Measurements from ENCODE around the gene DNAAF5.

Gene DNAAF5

DNA sequence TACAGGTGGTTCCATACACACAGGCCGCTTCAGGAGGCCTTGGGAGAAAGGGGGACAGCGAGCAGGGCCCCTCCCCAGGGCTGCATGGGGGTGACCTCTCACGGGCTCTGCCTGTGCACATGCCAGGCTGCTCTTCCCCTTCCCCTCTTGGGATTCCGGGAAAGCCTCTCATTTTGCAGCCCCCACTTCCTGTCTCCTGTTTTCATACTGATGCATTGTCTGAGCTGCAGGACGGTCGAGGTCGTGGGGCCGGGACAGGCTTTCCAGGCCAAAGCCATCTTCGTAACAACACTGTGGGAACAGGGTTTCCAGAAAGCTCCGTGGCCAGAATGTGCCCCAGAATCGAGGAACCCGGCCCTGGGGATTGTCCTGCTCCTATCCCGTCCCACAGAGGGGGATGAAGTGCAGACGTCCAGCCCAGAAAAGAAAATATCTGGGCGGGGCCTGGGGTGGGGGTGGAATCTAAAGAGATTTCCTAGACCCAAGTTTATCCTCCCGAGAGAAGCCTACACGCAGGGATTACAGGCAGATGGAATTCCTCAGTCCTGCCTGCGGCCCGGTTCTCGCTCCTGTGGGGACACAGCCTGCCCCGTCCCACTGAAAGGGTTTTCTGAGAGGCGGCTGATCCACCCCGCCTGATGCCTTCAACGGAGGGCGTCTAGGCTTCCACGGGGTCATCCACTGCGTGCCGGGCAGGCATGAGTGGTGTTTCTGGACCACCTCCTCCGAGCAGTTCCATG is 29.5 kb upstream of the DNAAF5 start:
- TF ChIP-seq POLR2A (IDR thresholded peaks at IDR 0.05; ENCODE audit: low read depth, low read length), result no peak
- no peak for DNase-seq (ENCODE audit: insufficient read length, low spot score)
- FAIRE-seq, result no peak

DNA sequence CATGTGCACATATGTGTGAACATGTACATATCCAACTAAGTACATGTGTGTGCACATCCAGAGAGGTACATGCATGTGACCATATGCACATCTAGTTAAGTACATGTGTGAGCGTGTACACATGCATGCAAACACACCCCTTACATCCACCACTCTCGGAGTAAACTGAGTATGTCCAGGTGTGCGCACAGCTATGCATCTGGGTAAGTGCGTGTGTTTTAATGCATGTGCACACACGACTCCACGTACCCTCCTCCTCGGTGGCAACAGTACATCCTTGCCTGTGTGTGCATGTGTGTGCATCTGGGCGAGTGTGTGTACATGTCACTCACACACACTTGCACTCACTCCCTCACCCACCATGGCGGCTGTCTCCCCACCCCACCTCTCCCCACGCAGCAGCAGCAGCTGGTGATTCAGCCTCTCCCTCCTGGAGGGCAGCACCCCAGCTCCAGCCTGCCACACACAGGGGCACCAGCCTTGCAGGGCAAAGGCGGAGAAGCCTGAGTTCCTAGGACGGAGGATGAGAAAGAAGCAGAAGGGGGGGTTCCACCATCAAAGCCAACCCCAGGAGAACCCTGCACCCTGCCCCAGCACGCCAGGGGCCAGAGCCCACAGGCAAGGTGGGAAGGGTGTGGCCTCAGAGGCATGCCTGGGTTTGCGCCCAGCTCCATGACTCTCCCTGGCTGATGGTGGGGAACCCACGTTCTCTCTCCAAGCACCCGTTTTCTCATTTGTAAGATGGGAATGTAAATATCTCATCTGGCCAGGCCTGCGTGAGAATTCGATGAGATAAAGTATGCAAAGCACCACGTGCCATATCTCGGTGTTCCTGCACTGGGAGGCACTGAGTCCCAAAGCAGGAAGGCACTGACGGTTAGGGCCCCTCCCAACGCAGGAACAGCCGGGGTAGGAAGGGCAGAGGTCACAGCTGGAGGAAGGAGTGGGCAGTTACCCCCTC is 27.7 kb upstream of the DNAAF5 start:
- FAIRE-seq (no peak), DNase-seq (ENCODE audit: insufficient read length, low spot score) (no peak)
- peak; percentile 10; the same call in 1 of the 2 replicates for TF ChIP-seq POLR2A (IDR thresholded peaks at IDR 0.05; ENCODE audit: low read depth, low read length)

DNA sequence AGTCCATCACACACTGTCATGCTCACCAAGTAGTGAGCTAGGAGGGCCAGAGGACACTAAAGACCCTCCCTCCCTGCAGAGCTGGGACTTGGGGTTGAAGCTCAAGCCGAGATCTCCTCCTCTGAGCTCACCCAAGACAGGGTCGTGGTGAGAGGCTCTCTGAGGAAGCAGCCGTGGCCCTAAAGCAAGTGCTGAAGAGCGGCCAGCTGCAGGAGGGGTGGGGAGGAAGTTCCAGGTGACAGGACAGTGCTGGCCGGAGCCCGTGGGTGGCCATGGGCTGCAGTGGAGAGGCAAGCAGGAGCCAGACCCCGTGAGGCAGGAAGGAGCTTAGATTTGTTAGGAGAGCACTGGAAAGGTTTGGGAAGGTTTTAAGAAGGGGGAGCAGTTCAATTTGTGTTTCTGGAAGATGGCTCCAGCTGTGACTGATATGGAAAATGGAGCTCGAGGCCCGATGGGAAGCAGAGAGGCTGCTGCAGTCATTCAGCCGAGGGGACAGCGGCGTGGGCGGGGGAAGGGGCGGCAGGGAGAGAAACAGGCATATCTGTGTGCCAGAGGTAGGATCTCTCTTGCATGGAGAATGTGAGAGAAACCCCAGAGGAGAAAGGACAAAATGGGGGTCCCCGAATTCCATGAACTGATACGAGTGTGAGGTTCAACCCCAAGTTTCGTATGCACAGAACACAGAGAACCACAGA is 26.9 kb upstream of the DNAAF5 start:
- DNase-seq (ENCODE audit: insufficient read length, low spot score) (no peak), FAIRE-seq (no peak)
- TF ChIP-seq POLR2A (IDR thresholded peaks at IDR 0.05; ENCODE audit: low read depth, low read length), result no peak

DNA sequence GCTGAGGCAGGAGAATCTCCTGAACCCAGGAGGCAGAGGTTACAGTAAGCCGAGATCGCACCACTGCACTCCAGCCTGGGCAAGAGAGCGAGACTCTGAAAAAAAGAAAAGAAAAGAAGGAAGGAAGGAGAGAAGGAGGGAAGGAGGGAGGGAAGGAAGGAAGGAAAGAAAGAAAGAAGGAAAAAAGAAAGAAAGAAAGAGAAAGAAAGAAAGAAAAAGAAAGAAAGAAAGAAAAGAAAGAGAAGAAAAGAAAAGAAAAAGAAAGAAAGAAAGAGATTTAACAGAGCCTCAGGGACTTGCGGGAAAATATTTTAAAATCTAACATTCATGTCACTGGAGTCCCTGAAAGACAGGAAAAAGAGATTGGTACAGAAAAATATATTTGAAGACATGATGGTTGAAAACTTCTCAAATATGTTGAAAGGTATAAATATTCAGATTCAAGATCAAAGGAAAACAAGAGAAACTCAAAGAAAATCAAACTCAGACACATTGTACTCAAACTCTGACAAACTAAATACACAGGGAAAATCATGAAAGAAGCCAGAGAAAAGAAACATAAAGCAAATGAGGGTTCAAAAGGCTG is 25.3 kb upstream of the DNAAF5 start:
- FAIRE-seq (no peak), DNase-seq (ENCODE audit: insufficient read length, low spot score) (no peak)
- no peak for TF ChIP-seq POLR2A (IDR thresholded peaks at IDR 0.05; ENCODE audit: low read depth, low read length)

DNA sequence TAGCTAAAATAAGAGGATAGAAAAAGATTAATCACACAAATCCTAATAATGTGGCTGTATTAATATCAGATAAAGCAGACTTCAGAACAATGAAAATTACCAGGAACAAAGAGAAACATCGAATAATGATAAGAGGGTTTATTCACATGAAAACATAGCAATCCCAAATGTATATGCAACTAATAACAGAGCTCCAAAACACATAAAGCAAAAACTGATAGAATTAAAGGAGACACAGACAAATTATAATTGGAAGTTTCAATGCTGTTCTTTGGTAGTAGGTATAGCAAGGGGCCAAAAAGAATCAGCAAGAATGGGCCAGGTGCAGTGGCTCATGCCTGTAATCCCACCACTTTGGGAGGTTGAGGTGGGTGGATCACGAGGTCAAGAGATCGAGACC is 23.4 kb upstream of the DNAAF5 start:
- FAIRE-seq (no peak), DNase-seq (ENCODE audit: insufficient read length, low spot score) (no peak)

DNA sequence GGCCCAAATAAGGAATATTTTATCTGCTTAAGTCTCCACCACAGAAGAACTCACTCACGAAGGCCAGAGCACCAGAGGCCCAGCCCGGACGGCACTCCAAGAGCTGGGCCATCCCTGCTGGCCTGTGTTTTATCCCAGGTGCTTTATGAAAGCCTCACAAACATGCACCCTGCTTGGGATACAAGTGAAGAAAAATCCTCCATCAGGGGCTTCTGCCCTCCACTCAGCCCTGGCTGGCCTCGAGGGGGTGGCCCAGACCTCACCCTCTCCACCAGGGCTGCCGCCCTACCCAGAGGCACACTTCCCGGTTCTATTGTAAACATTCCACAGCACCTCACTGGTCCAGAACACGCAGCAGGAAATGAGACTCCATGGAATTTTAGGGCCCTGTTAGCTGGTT is 19.8 kb upstream of the DNAAF5 start:
- no peak for TF ChIP-seq POLR2A (IDR thresholded peaks at IDR 0.05; ENCODE audit: low read depth, low read length)
- FAIRE-seq (no peak), DNase-seq (ENCODE audit: insufficient read length, low spot score) (no peak)

More for the DNA sequence above, 23.4 kb upstream of the DNAAF5 start:
- TF ChIP-seq POLR2A (IDR thresholded peaks at IDR 0.05; ENCODE audit: low read depth, low read length), result no peak

DNA sequence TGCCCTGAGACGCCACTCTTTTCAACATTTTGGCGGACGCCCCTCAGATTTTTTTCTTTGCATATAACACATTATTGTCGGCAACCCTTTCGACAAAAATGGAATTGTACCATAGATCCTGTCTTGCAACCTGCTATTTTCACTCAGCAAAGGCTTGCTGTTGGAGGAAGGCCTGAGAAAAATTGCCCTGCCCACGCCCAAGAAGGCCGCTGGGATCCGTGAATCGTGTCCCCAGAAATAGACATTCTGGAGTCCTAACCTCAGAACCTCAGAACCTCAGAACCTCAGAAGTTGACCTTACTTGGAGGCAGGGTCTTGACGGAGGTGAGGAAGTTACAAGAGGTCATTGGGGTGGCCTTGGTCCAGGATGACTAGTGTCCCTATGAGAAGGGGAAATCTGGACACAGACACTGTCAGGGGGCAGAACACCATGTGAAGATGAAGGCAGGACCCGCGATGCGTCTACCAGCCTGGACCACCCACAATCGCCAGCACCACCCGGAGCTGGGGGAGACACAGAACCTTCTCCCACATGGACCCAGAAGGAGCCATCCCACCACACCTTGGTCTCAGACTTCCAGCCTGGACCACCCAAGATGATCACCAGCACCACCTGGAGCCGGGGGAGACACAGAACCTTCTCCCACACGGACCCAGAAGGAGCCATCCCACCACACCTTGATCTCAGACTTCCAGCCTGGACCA is 19.1 kb upstream of the DNAAF5 start:
- DNase-seq (ENCODE audit: insufficient read length, low spot score) (no peak), FAIRE-seq (no peak)
- TF ChIP-seq POLR2A (IDR thresholded peaks at IDR 0.05; ENCODE audit: low read depth, low read length), result no peak

DNA sequence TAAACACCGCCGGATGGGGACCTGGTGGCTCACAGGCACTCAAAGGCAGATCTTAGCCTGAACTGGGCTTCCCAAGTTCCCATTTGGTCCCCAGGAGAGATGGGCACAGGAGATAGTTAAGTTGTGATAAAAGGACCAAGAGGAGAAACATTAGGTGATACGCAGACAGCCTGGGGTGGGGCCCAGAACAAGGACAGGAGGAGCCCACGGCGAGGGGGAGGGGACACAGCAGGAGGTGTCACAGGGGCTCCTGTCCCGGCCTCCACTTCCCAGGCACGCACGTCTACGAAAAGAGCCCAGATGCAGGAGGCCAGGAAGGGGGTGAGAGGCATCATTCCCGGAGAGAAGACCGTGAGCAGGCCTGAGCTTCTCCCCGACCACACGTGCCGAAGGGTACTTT is 16.3 kb upstream of the DNAAF5 start:
- no peak for TF ChIP-seq POLR2A (IDR thresholded peaks at IDR 0.05; ENCODE audit: low read depth, low read length)
- FAIRE-seq, result no peak
- no peak for DNase-seq (ENCODE audit: insufficient read length, low spot score)

DNA sequence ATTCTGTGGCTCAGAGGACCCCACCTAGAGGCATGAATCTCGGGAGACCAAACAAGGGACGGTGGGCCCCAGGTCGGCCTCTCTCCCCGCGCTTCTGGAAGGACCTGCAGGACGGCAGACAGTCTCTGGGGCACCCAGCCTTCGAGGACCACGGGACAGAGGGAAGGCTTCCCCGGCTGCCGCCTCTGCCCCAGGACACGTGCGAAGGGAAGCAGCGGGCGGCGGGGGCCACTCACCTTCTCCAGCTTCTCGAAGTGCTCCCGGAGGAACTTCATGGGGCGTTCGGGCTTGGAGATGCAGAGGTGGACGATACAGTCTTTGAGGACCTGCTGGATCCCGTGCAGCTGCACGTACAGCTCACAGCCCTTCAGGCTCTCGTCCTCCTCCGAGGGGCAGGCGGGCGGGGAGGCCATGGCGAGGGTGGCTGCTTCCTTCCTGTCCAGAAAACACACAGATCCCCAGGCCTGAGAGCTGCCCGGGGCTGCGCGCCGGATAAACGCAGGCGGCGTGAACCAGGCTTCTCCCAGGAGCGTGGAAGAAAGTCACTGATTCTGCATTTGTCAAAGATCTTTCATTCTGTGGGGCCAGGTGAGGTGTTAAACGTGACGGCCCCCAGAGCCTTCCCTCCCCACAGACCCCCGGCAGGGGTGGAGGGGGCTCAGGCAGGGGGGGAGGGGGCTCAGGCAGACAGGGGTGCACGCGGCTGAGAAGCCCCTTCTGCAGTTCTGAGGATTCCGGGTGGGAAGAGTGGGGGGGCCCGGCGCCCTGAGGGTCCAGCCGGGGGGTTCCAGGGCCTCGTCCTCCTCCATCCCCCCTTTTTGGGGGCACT is 15.2 kb upstream of the DNAAF5 start:
- no peak for DNase-seq (ENCODE audit: insufficient read length, low spot score)
- no peak for TF ChIP-seq POLR2A (IDR thresholded peaks at IDR 0.05; ENCODE audit: low read depth, low read length)
- FAIRE-seq, result no peak

DNA sequence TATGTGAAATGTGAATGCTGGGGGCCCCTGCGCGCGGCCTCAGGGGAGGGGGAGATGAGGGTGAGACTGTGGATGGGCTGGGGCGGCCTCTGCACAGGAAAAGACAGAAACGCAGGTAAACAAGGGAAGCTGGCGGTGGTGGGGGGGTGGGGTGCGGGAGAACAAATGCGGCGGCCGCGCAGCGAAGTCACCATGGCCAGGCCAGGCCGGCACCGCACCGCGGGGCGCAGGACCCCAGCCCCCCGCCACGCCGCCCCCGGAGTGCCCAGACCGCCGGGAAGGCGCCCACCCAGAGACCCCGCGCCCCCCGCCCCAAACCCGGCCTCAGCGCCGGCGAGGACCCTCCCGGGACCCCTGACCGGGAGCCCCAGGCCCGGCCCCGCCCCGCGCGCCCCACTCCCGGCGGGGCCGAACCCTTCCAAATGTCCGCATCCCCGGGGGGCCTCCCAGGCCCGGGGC is 14.5 kb upstream of the DNAAF5 start:
- DNase-seq (ENCODE audit: insufficient read length, low spot score) (no peak), FAIRE-seq (no peak)
- TF ChIP-seq POLR2A (IDR thresholded peaks at IDR 0.05; ENCODE audit: low read depth, low read length), result no peak

DNA sequence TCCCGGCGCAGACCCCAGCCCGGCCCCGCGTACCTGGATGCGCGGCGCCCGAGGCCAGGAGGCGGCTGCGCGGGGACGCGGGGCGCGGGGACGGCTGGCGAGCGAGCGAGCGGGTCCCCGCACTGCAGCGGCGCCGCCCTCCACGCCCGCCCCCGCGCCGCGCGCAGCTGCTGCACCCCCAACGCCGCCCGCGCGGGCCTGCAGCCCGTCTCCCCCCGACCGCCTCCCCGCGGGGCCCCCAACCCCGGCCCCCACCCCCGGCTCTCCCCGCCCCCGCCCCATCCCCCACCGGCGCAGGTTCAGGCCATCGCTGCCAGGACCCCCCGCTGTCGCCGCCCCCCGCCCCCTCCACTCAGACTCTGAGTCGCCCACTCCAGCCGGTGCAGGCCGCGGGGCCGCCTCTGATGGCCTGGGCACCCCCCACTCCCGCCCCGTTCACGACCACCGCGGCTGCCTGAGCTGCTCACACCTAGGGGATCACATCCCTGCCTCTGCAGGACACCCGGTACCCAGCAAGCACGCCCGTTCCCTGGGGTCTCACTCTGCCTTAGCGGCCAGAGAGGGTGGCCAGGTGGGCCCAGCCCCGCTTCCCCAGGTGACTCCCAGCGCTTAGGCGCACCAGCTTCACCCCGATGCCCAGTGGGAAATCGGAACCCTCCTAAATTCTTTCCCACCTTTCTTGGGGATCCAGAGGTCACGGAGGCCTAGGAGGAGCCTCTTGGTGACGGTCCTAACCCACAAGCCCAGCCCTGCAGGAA is 13.9 kb upstream of the DNAAF5 start:
- TF ChIP-seq POLR2A (IDR thresholded peaks at IDR 0.05; ENCODE audit: low read depth, low read length), result no peak
- FAIRE-seq (no peak), DNase-seq (ENCODE audit: insufficient read length, low spot score) (no peak)

DNA sequence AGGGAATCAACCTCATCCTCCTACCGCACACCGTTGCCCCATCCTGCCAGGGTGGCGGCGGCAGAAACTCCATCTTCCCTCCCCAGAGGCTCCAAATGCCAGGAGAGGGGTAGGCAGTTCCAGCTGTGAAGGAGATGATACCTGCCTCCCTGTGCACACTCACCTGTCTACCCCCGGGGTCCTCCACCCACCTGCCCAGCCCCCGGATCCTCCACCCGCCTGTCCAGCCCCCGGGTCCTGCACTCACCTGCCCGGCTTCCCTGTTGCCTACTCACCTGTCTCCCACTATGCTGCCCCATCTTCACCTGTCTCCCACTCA is 13.4 kb upstream of the DNAAF5 start:
- TF ChIP-seq POLR2A (IDR thresholded peaks at IDR 0.05; ENCODE audit: low read depth, low read length), result no peak
- FAIRE-seq, result no peak
- DNase-seq (ENCODE audit: insufficient read length, low spot score), result no peak
